ENCODE results near the gene YPEL3.
A peak's percentile ranks its signal among the peaks of the same experiment; 100 is the strongest.

Gene YPEL3

DNA sequence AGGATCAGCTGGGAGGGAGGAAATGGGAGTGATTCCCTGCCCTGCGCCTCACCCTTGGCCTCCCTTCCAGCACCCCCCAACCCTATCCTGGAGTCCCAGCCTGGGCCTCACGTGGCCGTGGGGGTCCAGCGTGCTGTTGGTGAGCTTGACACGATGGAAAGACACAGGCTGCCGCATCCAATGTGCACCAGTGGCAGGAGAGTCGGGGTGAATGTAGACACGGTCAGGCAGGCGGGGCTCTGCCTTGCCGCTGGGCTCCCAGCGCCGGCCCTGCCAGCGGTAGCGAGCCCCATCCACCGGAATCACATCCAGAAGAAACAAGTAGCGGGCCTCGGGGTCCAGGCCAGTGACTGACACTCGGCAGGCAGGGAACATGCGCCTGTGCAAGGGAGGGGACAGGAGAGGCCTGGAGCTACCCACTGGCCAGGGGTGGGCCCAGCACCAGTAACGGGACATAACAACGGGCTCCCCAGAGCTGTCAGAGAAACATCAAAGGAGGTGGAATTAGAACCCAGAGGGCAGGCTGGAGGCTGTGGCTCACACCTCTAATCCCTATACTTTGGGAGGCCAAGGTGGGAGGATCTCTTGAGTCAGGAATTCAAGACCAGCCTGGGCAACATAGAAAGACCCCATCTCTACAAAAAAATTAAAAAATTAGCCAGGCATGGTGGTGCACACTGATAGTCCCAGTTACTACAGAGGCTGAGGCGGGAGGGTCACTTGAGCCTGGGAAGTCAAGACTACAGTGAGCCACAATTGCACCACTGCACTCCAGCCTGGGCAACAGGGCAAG, 7.0 kb downstream of the YPEL3 start:
- DNase-seq = no peak

GRCh38 chr16:30088237-30088831, 7.7 kb downstream of the YPEL3 start:
- no peak for DNase-seq

- no peak for DNase-seq
Observed at GRCh38 chr16:30087181-30087898, 8.7 kb downstream of the YPEL3 start.

- DNase-seq = no peak
Observed at GRCh38 chr16:30086291-30087140, 9.5 kb downstream of the YPEL3 start.

- DNase-seq = no peak
Observed at GRCh38 chr16:30085820-30086219, 10.2 kb downstream of the YPEL3 start.

GRCh38 chr16:30085247-30085646, 10.8 kb downstream of the YPEL3 start:
- DNase-seq = no peak

GRCh38 chr16:30084816-30085159, 11.2 kb downstream of the YPEL3 start:
- DNase-seq = no peak

DNA sequence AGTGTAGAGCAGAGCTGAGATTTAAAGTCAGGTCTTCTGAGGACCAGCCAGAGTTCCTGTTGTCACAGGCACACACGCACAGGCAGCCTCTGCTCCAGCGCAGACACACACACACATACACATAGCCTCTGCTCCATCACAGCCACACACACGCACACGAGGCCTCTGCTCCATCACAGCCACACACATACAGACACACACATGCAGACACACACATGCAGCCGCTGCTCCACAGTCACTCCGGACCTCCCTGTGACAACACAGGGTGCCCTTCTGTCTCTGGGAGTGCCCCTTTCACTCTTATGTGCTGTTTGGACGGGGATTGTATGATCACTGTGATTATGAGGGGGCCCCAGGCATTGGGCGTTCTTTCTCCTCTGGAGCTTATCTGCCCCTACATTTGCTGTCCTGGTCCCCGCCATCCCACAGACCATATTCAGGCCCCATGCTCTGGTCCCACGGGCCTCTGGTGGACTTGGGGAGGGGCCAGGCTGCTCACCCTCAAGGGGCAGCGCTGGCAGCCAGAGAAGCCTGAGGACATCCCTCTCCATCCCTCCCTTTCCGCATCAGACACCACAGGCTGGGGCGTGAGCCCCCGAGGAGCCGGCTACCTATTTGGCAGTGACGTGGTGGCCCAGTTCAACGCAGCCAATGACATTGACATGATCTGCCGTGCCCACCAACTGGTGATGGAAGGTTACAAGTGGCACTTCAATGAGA, 11.8 kb downstream of the YPEL3 start:
- DNase-seq = no peak

- no peak for DNase-seq
Observed at GRCh38 chr16:30083216-30084055, 12.6 kb downstream of the YPEL3 start.

GRCh38 chr16:30082545-30083090, 13.4 kb downstream of the YPEL3 start:
- DNase-seq = no peak

GRCh38 chr16:30079480-30079879, 16.5 kb downstream of the YPEL3 start:
- no peak for DNase-seq

DNA sequence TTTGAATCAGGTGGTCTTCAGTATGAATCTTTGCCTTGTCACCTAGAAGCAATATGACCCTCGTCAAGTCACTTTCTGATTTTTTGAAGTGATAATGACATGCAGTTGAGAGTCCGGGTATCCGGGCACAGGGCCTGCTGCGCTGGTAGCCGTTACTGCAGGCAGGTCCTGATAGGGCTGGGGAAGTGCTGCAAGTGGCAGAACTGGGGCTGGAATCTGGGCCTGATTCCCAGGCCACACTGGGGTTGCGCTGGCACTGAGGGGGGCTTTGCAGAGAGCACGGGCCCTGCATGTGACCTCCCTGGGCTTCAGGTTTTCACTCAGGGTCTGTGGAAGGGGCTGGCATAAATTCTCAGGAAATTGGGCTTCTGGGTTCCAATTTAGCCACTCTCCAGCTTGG, 17.3 kb downstream of the YPEL3 start:
- no peak for DNase-seq

GRCh38 chr16:30077656-30078055, 18.4 kb downstream of the YPEL3 start:
- no peak for DNase-seq

- DNase-seq = no peak
Observed at GRCh38 chr16:30076276-30076791, 19.7 kb downstream of the YPEL3 start.

DNA sequence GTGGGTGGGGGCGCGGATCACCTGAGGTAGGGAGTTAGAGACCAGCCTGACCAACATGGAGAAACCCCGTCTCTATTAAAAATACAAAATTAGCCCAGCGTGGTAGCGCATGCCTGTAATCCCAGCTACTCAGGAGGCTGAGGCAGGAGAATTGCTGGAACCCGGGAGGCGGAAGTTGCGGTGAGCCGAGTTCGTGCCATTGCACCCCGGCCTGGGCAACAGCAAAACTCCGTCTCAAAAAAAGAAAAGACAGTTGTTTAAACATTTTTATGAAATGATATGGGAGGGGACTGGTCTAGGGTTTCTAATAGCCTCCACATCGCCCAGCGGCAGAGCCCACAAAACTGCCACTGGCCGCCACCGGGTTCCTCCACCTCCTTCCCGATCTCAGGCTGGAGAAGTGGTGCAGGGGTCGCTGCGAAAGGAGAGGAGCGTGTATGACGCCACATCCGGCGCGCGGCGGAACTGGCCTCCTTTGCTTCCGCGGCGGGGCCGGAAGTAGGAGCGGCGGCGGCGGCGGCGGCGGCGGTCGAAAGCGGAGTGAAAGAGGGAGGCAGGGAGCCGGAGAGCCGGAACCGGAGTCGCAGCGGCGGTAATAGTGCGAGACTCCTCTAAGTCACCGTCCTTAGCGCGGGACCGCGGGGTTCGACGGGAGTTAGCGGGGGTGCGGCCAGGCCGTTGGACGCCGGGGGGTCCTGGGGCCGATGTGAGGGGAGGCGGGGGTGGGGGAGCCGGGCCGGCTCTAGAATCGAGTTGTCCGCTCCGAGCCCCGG, 20.3 kb downstream of the YPEL3 start, which contains the start of gene PPP4C:
TSS of gene PPP4C (plus strand) at position 492 of the 773 bp plus-strand sequence. CDS start 384 bp downstream, outside the sequence.
- DNase-seq = peak; percentile 80

DNA sequence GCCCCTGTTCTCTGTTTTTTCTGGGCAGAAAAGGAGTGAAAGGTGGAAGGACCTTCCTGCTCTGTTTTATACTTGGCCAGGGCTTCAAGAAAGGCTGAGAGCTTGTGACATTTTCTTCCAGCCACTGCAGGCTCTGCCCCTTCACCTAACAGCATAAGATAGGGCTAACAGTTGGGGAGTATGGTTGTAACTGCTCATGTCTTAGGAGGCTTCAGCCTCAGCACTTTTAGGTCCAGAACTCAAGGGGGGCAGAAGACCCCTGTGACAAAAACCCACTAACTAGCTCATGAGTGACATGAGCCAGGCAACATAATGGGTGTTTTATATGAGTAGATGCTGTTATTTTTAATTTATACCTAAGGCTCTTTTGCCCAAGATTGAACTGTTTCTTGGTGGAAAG, 25.5 kb downstream of the YPEL3 start:
- no peak for DNase-seq

DNA sequence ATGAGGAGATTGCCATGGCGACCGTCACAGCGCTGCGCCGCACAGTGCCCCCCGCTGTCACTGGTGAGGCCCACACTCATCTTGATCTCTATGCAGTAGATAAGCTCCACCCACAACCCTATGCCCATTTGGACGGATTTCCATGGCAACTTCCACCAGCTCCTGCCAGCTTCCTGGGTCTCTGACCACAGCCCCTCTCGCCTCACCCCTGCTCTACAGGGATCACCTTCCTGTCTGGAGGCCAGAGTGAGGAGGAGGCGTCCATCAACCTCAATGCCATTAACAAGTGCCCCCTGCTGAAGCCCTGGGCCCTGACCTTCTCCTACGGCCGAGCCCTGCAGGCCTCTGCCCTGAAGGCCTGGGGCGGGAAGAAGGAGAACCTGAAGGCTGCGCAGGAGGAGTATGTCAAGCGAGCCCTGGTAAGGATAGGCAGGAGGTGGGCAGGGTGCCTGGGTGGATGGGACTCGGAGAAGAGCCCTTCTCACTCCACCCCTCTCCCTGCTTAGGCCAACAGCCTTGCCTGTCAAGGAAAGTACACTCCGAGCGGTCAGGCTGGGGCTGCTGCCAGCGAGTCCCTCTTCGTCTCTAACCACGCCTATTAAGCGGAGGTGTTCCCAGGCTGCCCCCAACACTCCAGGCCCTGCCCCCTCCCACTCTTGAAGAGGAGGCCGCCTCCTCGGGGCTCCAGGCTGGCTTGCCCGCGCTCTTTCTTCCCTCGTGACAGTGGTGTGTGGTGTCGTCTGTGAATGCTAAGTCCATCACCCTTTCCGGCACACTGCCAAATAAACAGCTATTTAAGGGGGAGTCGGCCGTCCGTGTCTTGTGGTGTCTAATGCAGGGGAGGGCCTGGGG, 26.2 kb downstream of the YPEL3 start:
- no peak for DNase-seq

DNA sequence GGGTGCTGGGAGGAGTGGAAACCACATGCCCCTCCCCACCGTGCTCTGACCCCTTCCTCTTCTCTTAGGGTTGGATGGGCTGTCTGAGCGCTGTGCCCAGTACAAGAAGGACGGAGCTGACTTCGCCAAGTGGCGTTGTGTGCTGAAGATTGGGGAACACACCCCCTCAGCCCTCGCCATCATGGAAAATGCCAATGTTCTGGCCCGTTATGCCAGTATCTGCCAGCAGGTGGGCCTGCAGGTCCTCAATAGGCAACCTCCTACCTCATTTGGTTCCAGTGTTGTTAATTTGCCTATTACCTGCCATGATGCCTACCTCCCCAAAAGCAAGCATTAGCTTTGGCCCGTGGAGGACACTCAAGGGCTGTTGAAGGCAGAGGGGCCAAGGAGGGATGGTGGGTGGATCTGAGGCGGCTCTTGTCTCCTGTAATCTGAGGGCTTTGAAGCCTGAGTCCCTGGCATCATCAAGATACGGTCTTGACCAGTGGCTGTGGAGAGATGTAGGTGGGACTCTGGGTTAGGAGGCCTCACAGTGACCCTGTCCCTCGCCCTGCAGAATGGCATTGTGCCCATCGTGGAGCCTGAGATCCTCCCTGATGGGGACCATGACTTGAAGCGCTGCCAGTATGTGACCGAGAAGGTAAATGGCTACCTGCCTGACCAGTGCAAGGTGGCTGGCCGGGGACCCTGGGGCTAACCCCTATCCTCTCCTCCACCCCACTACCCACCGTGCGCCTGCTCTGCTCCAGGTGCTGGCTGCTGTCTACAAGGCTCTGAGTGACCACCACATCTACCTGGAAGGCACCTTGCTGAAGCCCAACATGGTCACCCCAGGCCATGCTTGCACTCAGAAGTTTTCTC, 27.0 kb downstream of the YPEL3 start:
- DNase-seq = no peak
